ENCODE results near the gene GUSB.

DNA sequence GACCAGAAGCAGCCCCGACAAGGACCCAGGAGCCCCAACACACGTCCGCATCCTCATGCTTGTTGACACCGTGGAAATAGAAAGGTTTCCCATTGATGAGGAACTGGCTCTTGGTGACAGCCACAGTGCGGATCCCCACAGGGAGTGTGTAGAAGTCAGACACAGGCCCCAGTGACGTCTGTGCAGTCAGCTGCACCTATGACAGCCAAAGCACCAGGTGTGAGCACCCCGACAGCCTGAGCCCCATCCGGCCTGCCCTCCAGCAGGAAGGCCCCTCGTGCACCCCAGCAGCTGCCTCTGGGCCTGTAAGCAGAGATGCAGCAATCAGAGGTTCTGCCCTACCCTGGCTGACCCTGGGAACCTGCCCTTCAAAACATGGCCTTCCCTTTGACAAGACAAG is 7.1 kb downstream of the GUSB start:
- TF ChIP-seq POLR2A (IDR thresholded peaks at IDR 0.05) (no peak), CTCF (IDR thresholded peaks at IDR 0.05) (no peak), POLR2AphosphoS5 (IDR thresholded peaks at IDR 0.05) (no peak), EP300 (IDR thresholded peaks at IDR 0.05; ENCODE audit: low read depth) (no peak)
